Measurements from ENCODE around the gene FBN1.

GRCh38 chr15:48391950-48392349 is 253.6 kb downstream of the FBN1 start:
- TF ChIP-seq POLR2AphosphoS2 (conservative IDR thresholded peaks at IDR 0.05; ENCODE audit: low read length) (no peak), CBX2 (IDR thresholded peaks at IDR 0.05; ENCODE audit: borderline replicate concordance, low read depth) (no peak), CTCF (IDR thresholded peaks at IDR 0.05) (no peak), FOXS1 (CRISPR knock-in tag; IDR thresholded peaks at IDR 0.05) (no peak), MAZ (IDR thresholded peaks at IDR 0.05; ENCODE audit: borderline replicate concordance, low read depth, low read length) (no peak), PBX3 (IDR thresholded peaks at IDR 0.05) (no peak)
